ENCODE data around the gene DPF3.

The DPF3 gene

DNA sequence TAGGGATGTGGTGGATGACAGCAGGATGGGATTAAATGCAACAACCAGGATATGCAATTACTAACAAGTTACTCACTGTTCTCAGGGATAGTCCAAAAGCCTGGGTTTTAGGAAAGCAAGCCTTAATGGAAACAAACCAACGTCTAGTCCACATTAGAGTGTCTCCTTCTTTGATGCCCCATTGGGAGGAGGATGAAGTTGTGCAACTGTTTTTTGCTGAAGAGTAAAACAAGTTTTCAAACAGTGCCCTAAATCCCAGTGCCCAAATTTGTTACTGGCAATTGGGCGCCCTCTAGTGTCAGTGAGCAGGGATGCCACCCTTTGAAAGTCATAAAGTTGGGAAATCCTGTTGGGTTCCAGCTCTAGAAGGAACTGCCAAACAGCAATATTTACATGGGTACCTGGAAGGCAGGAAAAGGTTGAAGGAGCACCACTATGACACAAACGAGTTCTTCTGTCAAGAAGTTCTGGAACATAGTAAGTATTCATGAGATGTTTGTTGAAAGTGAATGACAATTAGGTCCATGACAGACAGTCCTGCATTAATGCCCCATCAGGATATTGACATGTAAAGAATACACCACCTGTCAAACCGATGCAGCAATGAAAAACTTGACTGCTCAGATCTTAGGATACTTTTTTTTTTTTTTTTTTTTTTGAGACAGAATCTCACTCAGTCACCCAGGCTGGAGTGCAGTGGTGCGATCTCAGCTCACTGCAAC is 11.1 kb upstream of the DPF3 start:
- DNase-seq (ENCODE audit: low read depth in 3 of 3) = peak in 2 of 3 experiments; percentile 45 to 48

DNA sequence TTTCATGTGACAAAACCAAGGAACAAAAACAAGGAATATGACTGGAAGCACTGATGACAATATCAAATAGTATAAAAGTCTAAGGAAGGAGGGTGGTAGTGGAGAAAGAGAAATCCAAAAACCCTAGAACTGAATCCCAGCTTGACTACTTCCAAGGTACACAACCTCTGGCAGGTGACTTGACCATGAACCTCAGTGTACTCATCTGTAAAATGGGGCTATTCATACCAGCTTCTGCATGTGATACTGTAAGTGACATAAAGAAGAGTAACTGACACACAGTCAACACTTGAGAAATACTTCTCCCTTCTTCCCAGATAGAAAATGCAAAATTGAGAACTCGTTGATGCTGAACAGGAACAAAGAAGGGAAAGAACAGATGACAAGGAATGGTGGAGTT is 10.3 kb upstream of the DPF3 start:
- DNase-seq (ENCODE audit: low read depth in 3 of 3) = no peak

DNA sequence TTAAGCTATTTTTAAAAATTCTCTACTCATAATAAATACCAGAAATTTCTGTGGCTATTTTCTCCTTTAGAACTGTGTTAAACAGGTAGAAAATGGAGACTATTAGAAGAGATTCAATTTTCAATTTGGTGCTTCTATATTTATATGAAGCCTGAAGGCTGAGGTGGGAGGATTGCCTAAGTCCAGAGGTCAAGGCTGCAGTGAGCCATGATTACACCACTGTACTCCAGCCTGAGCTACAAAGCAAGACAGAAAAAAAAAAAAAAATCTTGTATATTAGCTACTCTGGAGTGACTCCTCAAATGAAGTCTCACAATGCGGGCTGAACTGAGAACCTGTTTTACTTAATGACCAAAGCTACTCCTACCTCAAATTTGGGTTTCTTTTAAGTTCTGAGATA is 9.8 kb upstream of the DPF3 start:
- no peak for DNase-seq (ENCODE audit: low read depth in 3 of 3)

DNA sequence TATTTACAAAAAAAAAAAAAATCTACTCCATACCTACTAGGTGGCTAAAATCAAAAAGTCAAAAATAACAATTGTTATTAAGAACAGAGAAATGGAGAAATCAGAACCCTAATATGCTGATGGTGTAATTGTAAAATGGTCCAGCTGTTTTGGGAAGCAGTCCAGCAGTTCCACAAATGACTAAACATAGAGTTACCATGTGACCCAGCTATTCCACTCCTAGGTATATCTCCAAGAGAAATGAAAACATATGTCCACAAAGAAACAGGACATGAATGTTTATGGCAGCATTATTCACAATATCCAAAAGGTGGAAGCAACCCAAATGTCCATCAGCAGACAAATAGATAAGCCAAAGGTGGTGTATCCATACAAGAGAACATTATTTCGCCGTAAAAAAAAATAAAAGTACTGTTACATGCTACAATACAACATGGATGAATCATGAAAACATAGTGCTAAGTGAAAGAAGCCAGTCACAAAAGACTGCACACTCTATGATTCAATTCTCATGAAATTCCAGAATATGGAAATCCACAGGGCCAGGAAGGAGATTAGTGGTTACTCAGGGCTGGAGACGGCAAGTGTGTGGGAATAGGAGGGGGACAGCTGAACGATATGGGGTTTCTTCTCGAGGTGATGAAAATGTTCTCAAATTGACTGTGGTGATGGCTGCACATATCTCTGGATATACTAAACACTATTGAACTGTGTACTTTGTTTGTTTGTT is 9.1 kb upstream of the DPF3 start:
- DNase-seq (ENCODE audit: low read depth in 3 of 3) = no peak

DNA sequence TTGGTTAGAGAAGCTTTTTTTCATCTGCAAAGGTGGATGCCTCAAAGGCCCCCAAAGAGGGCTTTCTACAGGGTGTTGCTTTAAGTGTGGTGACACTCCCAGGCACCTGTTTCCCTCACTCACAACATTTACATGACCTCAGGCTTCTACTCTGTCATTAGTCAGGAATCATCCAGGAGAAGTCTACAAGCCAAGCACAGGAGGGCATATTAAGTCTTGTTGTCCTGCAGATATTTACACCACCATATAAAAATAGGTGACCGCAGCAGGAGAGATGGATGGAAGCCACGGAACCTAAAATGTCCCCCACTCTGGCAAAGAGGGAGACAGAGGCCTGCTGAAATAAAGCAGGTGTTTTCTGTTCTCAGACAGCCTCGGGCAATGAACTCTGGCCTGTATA is 7.5 kb upstream of the DPF3 start:
- DNase-seq (ENCODE audit: low read depth in 3 of 3) = no peak

DNA sequence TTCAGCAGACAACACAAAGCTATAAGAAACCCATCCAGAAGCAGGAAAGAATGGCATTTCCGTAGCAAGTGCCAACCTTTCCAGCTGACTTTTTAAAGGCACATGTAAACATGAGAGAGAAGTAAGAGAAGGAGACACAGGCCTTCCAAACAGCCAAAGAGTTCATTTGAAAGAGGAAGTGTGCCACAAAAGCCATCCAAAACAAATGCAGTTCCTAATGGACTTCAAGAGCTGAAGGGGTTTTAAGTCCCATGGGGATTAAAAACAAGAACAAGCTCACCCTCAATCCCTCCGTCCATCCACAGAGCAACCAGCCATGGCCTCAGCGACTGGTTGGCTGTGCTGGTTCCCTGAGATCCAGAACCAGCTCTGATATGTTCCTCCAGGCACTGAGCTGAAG is 4.5 kb upstream of the DPF3 start:
- no peak for DNase-seq (ENCODE audit: low read depth in 3 of 3)

DNA sequence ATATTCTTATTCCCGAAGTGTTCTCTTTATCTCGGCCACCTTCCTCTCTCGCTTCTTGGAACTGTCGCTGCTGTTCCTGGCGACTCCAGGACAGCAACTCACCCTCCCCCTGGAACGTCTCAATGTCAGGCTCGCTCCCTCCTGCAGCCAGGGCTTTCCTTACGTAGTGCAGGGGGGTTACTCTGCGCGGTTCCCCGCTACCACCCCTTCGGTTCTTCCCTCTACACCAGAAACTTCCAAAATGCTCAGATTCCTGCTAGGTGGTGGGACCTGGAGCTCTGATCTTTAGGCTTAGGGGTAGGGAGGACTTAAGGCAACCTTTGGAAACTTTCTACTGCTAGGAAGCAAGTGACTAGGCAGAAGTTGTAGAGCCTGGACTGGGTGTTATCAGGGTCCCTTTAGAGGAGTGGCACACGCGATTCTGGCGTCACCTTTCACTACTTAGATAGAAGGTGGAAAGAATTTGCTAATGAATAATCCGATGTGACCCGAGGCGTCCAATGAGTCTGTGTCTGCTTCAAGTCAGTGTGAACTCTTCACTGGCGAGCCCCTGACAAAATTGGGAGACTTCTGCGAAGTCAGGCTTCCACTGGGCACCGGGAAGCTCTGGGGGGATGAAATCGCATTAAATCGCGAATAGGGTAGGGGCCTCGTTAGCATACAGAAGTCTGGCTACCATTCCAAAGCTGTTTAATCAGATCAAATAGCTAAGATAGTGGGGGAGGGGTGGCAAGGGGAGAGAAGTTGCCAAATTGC is 900 bp upstream of the DPF3 start:
- DNase-seq (ENCODE audit: low read depth in 3 of 3) = peak in 1 of 3 experiments; percentile 2

DNA sequence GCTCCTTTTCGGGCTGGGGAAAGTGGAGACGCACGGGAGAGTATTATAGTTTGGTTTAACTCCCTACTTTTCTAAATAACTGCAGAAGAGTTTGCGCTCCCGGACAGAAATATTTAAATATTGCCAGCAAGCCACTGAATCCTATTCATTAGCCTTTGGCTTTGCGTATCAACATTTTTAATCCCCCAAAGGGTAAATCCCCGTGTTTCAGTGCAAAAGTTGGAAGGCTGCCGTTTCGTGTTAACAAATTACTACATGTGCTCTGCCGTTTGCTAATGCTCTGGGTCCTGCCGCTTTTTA is 372 bp upstream of the DPF3 start:
- no peak for DNase-seq (ENCODE audit: low read depth in 3 of 3)

DNA sequence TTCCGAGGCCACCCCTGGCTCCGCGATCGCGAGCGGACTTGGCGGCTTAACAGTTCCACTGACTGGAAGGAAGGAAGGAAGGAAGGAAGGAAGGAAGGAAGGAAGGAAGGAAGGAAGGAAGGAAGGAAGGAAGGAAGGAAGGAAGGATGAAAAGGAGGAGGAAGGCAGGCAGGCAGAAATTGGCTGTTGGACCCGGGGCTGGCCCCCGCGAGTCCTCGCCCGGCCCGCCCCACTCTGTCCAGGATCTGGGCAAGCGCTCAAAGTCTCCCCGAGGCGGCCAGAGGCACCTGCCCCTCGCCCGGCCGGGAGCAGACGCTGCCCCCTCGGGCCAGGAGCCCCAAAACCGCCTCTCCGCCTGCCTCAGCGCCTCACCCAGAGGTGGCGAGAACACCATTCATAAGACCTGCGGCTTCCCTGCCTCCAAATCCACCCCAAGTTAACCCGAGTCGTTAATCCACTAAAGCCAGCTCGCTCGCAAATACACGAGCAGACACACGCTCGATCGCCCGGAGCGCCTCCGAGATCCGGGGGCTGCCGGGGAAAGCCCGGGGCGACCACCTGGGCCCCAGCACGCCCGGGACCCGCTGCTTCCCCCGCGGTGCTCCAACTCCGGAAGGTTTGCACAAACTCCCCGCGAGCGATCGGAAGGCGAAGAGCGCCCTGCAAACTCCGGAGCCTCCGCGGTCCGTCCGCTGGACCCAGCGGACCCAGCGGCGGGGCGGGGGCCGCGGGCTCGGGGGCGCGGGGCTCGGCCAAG is 844 bp downstream of the DPF3 start:
- peak in 1 of 3 experiments; percentile 8 for DNase-seq (ENCODE audit: low read depth in 3 of 3)

DNA sequence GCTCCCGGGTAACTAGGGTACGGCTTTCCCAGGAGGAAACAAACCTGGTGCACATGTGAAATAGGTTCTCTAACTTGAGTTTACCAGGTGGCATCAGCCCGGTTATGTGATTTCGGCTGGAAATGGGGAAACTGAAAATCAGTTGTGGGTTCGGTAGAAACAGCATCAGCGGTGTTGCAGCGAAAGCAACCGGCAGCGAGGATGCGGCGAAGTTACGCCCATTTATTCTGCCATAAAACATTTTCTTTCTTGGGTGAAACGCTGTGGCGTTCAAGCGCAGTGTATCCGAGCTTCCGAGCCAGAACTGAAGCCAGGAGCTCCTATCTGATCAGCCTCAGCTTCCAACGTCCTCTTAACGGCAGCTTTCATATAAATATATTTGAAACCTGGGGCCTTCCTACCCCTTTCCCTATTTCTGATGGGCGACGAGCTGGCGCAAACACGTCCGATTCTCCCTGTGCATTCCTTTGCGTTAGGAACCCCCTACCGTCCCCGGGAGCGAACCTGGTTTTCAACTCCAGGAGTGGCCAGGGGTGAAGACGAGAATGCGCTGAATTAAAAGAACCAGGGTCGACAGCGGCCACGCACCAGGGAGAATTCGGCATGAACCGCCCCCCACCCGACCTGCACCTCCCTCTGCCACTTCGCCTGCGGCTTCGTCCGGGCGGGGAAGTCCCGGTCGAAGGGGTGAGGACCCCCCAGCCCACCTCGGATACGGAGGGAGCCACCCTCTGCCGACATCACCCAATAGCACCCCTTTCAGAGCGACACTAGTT is 1.6 kb downstream of the DPF3 start:
- DNase-seq (ENCODE audit: low read depth in 3 of 3) = peak in 1 of 3 experiments; percentile 16

DNA sequence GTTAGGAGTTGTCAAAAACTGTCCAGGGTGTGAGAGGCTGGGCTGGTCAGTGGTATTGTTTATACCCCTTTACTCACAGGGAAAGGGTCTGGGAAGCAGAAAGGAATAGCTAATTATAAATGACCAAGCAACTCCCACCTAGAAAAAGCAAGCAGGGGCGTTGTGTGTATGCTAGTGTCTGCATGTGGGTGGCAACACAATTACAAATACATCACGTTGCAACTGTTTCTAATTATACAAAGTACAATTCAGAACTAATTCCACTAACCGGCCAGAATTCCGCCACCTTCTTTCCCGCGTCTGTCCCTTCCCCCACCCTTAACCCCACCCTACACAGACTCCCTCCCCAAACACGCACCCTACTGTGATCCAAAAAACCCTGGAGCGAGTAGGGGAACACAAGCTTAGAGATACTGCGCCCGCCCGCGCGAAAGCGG is 2.2 kb downstream of the DPF3 start:
- DNase-seq (ENCODE audit: low read depth in 3 of 3) = no peak

DNA sequence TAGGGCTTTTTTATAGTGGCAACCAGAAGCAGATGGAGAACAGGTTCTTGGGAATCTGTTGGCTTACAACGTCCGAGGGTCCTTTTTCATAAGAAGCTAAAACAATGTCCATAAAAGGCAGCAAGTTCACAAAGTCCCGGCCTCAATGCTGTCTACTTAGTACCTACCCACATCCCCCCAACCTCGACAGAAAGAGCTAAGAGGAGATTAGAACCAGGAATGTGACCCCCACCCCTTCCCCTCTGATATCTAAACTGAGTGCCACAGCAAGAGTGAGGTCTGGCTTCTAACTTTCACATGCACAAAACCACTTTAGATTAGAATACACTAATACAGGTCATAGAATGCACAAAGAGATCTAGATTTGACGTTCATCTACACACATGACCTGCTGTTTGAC is 4.5 kb downstream of the DPF3 start:
- no peak for DNase-seq (ENCODE audit: low read depth in 3 of 3)

DNA sequence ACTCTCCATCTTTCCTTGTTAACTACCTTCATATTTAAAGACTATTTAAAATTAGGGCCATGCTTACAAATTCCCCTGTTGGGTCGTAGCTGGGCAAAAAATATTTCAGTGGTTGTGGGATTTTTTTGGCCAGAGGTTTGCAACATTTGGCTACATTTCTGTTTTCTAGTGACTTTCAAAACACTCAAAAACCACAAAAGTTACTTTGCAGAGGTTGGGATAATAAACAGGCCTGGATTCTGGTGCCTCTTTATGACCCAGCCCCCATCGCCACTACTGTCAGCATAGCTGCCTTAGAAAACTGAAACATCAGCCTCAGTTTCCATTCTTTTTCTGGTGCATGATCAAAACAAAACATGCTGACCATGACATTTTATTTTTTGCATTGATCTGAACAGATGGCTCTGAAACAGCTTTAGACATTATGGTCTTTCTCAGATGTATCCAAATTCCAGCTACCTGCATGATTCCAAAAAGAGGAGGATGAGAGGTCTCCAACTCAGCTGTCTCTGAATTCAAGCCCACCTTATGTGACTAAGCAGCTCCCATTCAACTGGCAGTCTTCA is 5.2 kb downstream of the DPF3 start:
- DNase-seq (ENCODE audit: low read depth in 3 of 3) = no peak

DNA sequence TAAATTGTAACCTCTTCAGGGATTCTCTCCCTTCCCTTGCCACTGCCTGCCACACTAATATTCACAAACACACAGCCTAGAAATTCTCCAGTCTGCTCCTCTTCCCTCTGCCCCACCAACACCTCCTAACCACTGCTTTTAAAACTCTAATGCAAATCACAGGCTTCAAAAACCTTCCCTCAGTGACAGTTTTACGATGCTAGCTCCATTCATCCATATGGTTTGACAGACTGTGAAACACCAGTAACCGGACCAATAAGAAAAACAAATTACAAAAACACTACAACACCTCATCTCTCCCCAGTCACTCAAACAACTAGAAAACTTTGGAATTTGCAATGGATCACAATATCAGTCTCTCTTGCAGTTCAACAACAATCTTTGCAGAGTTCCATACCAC is 5.7 kb downstream of the DPF3 start:
- no peak for DNase-seq (ENCODE audit: low read depth in 3 of 3)

DNA sequence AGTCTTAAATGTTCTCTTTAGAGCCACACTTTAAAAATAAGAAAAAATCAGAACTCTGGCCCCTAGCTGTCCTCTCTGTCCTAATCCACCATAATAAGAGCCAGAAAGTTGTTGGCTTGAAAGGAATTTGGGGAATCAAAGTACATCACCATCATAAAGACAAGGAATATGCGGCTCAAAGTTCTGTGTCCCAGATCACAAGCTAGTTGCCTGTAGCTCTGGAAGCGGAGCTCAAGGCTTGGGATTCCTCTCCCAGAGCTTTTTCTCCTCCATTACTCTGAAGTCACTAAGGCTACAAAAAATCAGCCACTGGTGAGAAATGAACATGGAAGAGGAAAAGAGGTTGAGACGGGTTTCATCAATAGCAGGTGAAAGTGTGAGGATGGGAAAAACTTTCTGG is 6.4 kb downstream of the DPF3 start:
- no peak for DNase-seq (ENCODE audit: low read depth in 3 of 3)

DNA sequence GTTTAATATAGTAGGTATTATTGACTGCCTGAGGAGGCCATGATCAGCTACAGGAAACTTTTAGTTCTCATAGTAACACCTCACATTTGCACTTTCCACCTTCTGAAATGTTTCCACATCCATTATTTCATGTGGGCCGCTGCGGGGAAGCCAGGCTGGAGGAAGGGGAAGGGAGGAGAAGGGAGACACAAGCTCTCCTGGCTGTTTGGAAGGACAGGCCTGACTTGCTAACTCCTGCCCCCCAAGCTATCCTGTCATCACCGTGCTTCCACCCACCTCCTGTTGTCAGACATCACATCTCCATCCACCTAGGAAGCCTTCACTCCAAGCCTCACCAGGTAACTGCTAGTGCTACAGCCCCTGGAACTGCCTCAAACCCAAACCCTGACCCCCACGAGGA is 9.5 kb downstream of the DPF3 start:
- no peak for DNase-seq (ENCODE audit: low read depth in 3 of 3)

DNA sequence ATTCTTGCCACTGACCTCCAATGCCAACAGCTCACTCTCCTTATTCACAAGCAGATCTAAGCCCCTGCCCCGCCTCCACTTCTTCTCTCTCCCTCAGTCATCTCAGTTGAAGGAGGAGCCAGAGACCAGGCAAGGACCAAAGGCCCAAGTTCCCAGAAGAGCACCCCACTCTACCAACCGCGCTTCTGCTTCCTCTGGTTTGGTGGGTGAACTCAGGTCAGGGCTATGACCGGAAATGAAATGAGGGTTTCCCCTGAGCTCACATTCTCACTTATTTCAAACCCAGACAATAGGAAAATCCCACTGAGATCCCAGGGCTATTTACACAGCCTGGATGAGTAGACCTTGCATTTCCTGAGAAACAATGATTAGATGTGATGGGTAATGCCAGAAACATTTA is 9.9 kb downstream of the DPF3 start:
- DNase-seq (ENCODE audit: low read depth in 3 of 3) = no peak

DNA sequence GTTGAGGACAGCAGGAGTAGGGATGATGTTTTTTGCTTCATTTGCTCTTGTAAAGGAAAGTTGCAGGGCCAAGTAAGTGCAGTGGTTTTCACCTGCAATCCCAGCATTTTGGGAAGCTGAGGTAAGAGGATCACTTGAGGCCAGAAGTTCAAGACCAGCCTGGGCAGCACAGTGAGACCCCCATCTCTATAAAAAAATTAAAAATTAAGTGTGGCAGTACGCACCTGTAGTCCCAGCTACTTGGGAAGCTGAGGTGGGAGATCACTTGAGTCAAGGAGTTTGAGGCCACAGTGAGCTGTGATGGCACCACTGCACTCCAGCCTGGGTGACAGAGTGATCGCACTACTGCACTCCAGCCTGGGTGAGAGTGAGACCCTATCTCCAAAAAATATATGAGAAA is 10.8 kb downstream of the DPF3 start:
- no peak for DNase-seq (ENCODE audit: low read depth in 3 of 3)

DNA sequence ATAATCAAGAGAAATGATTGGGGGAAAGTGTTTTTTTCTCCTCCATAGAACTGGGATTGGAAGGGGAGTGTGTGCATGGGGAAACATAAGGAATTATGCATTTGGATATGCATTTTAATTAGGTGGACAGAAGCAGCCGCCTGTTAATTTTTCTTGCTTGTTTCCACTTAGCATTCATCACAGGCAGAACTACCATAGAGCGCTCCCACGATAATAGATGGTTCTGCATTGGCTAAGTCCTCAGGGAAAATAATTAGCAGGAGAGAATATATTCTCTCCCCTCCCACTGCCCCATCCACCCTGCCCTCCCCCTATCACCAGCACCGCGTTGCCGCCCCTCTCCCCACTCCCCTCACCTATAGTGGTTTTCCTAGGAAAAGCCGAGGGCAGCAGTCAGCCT is 11.4 kb downstream of the DPF3 start:
- DNase-seq (ENCODE audit: low read depth in 3 of 3) = no peak

DNA sequence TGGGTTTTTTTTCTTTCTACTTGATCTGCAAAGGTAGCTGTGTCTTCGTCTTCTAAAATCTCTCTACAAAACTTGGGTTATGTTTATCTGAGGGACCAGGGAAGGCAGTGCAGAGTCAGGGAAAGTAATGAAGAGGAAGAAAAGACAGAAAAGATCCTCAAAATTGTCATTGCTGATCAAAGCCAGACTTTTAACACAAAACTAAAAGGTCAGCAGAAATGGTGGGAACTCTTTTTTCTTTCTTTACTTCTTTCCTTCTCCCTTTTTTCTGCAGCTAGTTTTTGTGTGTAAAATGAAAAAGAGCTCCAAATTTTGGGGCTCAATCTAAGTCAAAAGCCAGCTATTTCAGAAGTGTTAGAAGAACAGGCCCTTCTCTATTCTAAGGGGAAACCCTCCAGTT is 11.9 kb downstream of the DPF3 start:
- no peak for DNase-seq (ENCODE audit: low read depth in 3 of 3)

DNA sequence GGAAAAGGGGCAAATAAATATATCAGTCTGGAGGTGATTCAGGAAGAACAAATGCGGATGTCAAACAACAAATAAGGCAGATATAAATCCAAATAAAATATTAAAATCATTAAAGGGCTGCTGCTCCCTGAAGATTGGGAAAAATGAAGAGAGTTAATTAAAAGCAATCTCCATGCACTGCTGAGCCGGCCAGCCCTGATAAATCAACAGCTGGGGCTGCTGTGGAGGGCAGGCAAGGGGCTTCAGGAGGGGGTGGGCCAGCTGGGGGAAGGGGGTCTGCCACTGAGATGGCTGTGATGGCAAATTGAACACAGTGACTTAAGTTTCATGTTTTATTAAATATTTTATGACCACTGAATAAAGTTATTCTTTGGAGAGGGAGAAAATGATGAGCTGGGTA is 12.4 kb downstream of the DPF3 start:
- DNase-seq (ENCODE audit: low read depth in 3 of 3) = no peak
